Activated CD4-positive, alpha-beta T cell treated with anti-CD3 and anti-CD28 coated beads, Interleukin-2, amount 50 U/mL, for 48 hours (primary cell): ENCODE measurements around the gene ZMIZ2.
"Not testable (repeated sequence)": the region's sequence is repeated elsewhere in the genome, so short reads cannot be mapped to it uniquely, and the experiment has no call there.

ENCODE experiments used
- DNase-seq, 2 experiments: peaks; one replicate each; pipeline ENCODE4 v3.0.0-alpha.2; 2020

ZMIZ2 gene

GRCh38 chr7:44748045-44748947 is at the start of gene ZMIZ2:
ZMIZ2 (plus strand) TSS chr7:44748847; CDS start chr7:44756250, 7,403 bp downstream.
- DNase-seq: peak; percentile 88 to 89

- not testable (repeated sequence) for DNase-seq
Measured at GRCh38 chr7:44699598-44699997, 49.0 kb upstream of the ZMIZ2 start.

- no peak for DNase-seq
Measured at GRCh38 chr7:44700322-44700721, 48.3 kb upstream of the ZMIZ2 start.

GRCh38 chr7:44703391-44703790 is 45.3 kb upstream of the ZMIZ2 start:
- not testable (repeated sequence) for DNase-seq

- DNase-seq: no peak
Measured at GRCh38 chr7:44703921-44704320, 44.7 kb upstream of the ZMIZ2 start.

GRCh38 chr7:44705434-44705833 is 43.2 kb upstream of the ZMIZ2 start:
- DNase-seq: no peak

- no peak for DNase-seq
Measured at GRCh38 chr7:44706788-44707557, 41.7 kb upstream of the ZMIZ2 start.

- no peak for DNase-seq
Measured at GRCh38 chr7:44707558-44708230, 41.0 kb upstream of the ZMIZ2 start.

GRCh38 chr7:44709011-44709915 is 39.4 kb upstream of the ZMIZ2 start:
- no peak for DNase-seq

GRCh38 chr7:44709945-44710596 is 38.6 kb upstream of the ZMIZ2 start:
- no peak for DNase-seq

- no peak for DNase-seq
Measured at GRCh38 chr7:44711528-44711927, 37.1 kb upstream of the ZMIZ2 start.

GRCh38 chr7:44712012-44712411 is 36.6 kb upstream of the ZMIZ2 start:
- DNase-seq: no peak

GRCh38 chr7:44713141-44713540 is 35.5 kb upstream of the ZMIZ2 start:
- DNase-seq: no peak

- no peak for DNase-seq
Measured at GRCh38 chr7:44713680-44714335, 34.8 kb upstream of the ZMIZ2 start.

GRCh38 chr7:44716205-44716604 is 32.4 kb upstream of the ZMIZ2 start:
- no peak for DNase-seq

GRCh38 chr7:44720301-44720700 is 28.3 kb upstream of the ZMIZ2 start:
- no peak for DNase-seq

- no peak for DNase-seq
Measured at GRCh38 chr7:44724276-44724675, 24.4 kb upstream of the ZMIZ2 start.

GRCh38 chr7:44726250-44726649 is 22.4 kb upstream of the ZMIZ2 start:
- not testable (repeated sequence) for DNase-seq

- DNase-seq: no peak
Measured at GRCh38 chr7:44727158-44727936, 21.3 kb upstream of the ZMIZ2 start.

- no peak for DNase-seq
Measured at GRCh38 chr7:44727937-44728262, 20.7 kb upstream of the ZMIZ2 start.
